RWPE2 (cell line): ENCODE results near the gene MAPK14.
"Not testable (repeated sequence)": the region's sequence is repeated elsewhere in the genome, so short reads cannot be mapped to it uniquely, and the experiment has no call there.

Experiments used
- ATAC-seq: fragments of 200-7000 bp; cut with Tn5 transposase; 3 replicates; pipeline ENCODE4 v1.9.1; 2021; ENCODE audit warnings: low read depth
- DNase-seq: peaks from one replicate; pipeline ENCODE4 v3.0.0-alpha.2; 2020; ENCODE audit warnings: low spot score
- H3K27ac ChIP-seq: fragments of 450-650 bp; 2 replicates; pipeline ENCODE4 v1.5.1; 2017; ENCODE audit warnings: mild to moderate bottlenecking; ENCODE audit not compliant: poor library complexity, severe bottlenecking
- H3K27me3 ChIP-seq: fragments of 250-450 bp; sonication (Bioruptor Pico); 2 replicates; pipeline ENCODE4 v1.5.1; 2021; ENCODE audit warnings: mild to moderate bottlenecking, moderate library complexity; ENCODE audit not compliant: insufficient read depth, poor library complexity, severe bottlenecking
- H3K36me3 ChIP-seq: fragments of 250-450 bp; sonication (Bioruptor Pico); 2 replicates; pipeline ENCODE4 v1.5.1; 2020; ENCODE audit warnings: low read depth, mild to moderate bottlenecking, moderate library complexity
- H3K4me1 ChIP-seq: fragments of 250-450 bp; sonication (Bioruptor Pico); 2 replicates; pipeline ENCODE4 v1.5.1; 2021; ENCODE audit warnings: mild to moderate bottlenecking, moderate library complexity; ENCODE audit not compliant: insufficient read depth, poor library complexity, severe bottlenecking
- H3K4me3 ChIP-seq: fragments of 250-450 bp; sonication (Bioruptor Pico); 2 replicates; pipeline ENCODE4 v1.5.1; 2021; ENCODE audit warnings: mild to moderate bottlenecking, moderate library complexity; ENCODE audit not compliant: severe bottlenecking
- H3K9me3 ChIP-seq: fragments of 250-450 bp; sonication (Bioruptor Pico); 2 replicates; pipeline ENCODE4 v1.5.1; 2021; ENCODE audit warnings: mild to moderate bottlenecking, moderate library complexity; ENCODE audit not compliant: severe bottlenecking
- TF ChIP-seq, protein P1 (sequence below): fragments of 450-650 bp; IDR thresholded peaks from one replicate; pipeline ENCODE4 v1.5.1; 2017; ENCODE audit warnings: mild to moderate bottlenecking, moderate library complexity; ENCODE audit not compliant: poor library complexity, severe bottlenecking

The MAPK14 gene

GRCh38 chr6:36027501-36028087, at the start of gene MAPK14:
Gene MAPK14, plus strand, starts transcription at chr6:36027808. Its CDS starts 350 bp downstream, at chr6:36028158.
- H3K4me1 ChIP-seq, result peaks cover 11% of the 10 kb centered on the region
- DNase-seq, result peak; percentile 99
- peak within 1 kb of the TSS; percentile 83 for H3K27ac ChIP-seq

GRCh38 chr6:35980126-35980525, 47.5 kb upstream of the MAPK14 start:
- H3K27me3 ChIP-seq, H3K36me3 ChIP-seq, H3K4me3 ChIP-seq, H3K27ac ChIP-seq, H3K9me3 ChIP-seq, H3K4me1 ChIP-seq, DNase-seq, ATAC-seq: not testable (repeated sequence)

More at GRCh38 chr6:36027501-36028087, at the start of gene MAPK14:
- Histone ChIP-seq H3K9me3 (no peaks in the 10 kb centered on the region), H3K36me3 (no peaks in the 10 kb centered on the region; the same call in 1 of the 2 replicates), H3K27me3 (no peaks in the 10 kb centered on the region), H3K4me3 (peak within 1 kb of the TSS; percentile 73)
- peak; percentile 85 for ATAC-seq
- TF ChIP-seq, protein P1, sequence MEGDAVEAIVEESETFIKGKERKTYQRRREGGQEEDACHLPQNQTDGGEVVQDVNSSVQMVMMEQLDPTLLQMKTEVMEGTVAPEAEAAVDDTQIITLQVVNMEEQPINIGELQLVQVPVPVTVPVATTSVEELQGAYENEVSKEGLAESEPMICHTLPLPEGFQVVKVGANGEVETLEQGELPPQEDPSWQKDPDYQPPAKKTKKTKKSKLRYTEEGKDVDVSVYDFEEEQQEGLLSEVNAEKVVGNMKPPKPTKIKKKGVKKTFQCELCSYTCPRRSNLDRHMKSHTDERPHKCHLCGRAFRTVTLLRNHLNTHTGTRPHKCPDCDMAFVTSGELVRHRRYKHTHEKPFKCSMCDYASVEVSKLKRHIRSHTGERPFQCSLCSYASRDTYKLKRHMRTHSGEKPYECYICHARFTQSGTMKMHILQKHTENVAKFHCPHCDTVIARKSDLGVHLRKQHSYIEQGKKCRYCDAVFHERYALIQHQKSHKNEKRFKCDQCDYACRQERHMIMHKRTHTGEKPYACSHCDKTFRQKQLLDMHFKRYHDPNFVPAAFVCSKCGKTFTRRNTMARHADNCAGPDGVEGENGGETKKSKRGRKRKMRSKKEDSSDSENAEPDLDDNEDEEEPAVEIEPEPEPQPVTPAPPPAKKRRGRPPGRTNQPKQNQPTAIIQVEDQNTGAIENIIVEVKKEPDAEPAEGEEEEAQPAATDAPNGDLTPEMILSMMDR, result peak; percentile 97

- H3K27ac ChIP-seq, result no peak overlapping the region
- H3K9me3 ChIP-seq, result no peaks in the 10 kb centered on the region
- H3K36me3 ChIP-seq, result no peaks in the 10 kb centered on the region
- peaks cover 3% of the 10 kb centered on the region for H3K27me3 ChIP-seq
- ATAC-seq (no peak), DNase-seq (no peak)
- H3K4me1 ChIP-seq, result no peaks in the 10 kb centered on the region
- no peak overlapping the region for H3K4me3 ChIP-seq
- TF ChIP-seq, protein P1, result no peak
Measured at GRCh38 chr6:35980991-35981645, 46.5 kb upstream of the MAPK14 start.

DNA sequence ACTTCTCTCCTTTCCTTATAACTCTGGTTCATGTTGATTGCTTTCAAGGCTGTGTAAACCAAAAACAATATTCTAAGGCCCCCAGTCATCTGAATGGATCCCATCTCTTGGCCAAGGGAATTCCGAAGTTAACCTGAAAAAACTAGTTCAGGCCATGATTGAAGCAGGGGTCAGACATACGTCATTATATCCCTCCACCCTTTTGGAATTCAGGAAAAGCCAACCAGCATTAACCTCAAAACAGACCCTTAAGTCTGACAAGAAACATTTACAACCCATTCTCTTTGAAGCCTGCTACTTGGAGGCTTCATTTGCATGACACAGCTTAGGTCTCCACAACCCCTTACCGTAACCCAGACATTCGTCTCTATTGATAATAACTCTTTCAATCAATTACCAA, 42.9 kb upstream of the MAPK14 start:
- no peak for DNase-seq
- ATAC-seq, result no peak
- Histone ChIP-seq H3K36me3 (no peaks in the 10 kb centered on the region), H3K4me3 (no peak overlapping the region), H3K27me3 (peaks cover 3% of the 10 kb centered on the region), H3K4me1 (no peaks in the 10 kb centered on the region), H3K9me3 (no peaks in the 10 kb centered on the region), H3K27ac (no peak overlapping the region)
- TF ChIP-seq, protein P1, result no peak

- H3K27ac ChIP-seq, H3K9me3 ChIP-seq, H3K36me3 ChIP-seq, H3K4me1 ChIP-seq, ATAC-seq, H3K27me3 ChIP-seq, DNase-seq, H3K4me3 ChIP-seq: not testable (repeated sequence)
Measured at GRCh38 chr6:35988047-35988446, 39.6 kb upstream of the MAPK14 start.

GRCh38 chr6:35993150-35993549, 34.5 kb upstream of the MAPK14 start:
- Histone ChIP-seq H3K27ac (no peak overlapping the region), H3K27me3 (no peaks in the 10 kb centered on the region), H3K4me1 (no peaks in the 10 kb centered on the region), H3K9me3 (no peaks in the 10 kb centered on the region), H3K4me3 (no peak overlapping the region), H3K36me3 (no peaks in the 10 kb centered on the region)
- TF ChIP-seq, protein P1, result no peak
- ATAC-seq, result no peak
- DNase-seq, result no peak
